Measurements from ENCODE around the gene ACKR2.

The ACKR2 gene

GRCh38 chr3:42849017-42849416 lies 39.8 kb downstream of the ACKR2 start:
- Mint-ChIP-seq H3K4me1 (ENCODE audit: low read depth) (peaks cover 18% of the 10 kb centered on the region), H3K27me3 (no peaks in the 10 kb centered on the region), H3K4me3 (no peak overlapping the region), H3K36me3 (ENCODE audit: low read depth) (no peaks in the 10 kb centered on the region), H3K9me3 (no peaks in the 10 kb centered on the region), H3K27ac (peak overlapping the region; percentile 10)
- intact Hi-C loops (cut with micrococcal nuclease) = no loop called here

GRCh38 chr3:42850263-42850662 lies 41.0 kb downstream of the ACKR2 start:
- Mint-ChIP-seq H3K36me3 (ENCODE audit: low read depth) (no peaks in the 10 kb centered on the region), H3K27ac (no peak overlapping the region), H3K9me3 (no peaks in the 10 kb centered on the region), H3K4me3 (no peak overlapping the region), H3K4me1 (ENCODE audit: low read depth) (peaks cover 17% of the 10 kb centered on the region), H3K27me3 (no peaks in the 10 kb centered on the region)
- intact Hi-C loops (cut with micrococcal nuclease) = no loop called here

- Mint-ChIP-seq H3K36me3 (ENCODE audit: low read depth) (no peaks in the 10 kb centered on the region), H3K4me3 (no peak overlapping the region), H3K27ac (no peak overlapping the region), H3K4me1 (ENCODE audit: low read depth) (peaks cover 17% of the 10 kb centered on the region), H3K9me3 (no peaks in the 10 kb centered on the region), H3K27me3 (no peaks in the 10 kb centered on the region)
- intact Hi-C loops (cut with micrococcal nuclease) = no loop called here
These were observed 42.1 kb downstream of the ACKR2 start for GRCh38 chr3:42851228-42851834.

GRCh38 chr3:42852441-42852840 lies 43.2 kb downstream of the ACKR2 start:
- H3K27ac Mint-ChIP-seq = no peak overlapping the region
- H3K27me3 Mint-ChIP-seq = no peaks in the 10 kb centered on the region
- H3K9me3 Mint-ChIP-seq = no peaks in the 10 kb centered on the region
- no peak overlapping the region for H3K4me3 Mint-ChIP-seq
- no peaks in the 10 kb centered on the region for H3K36me3 Mint-ChIP-seq (ENCODE audit: low read depth)
- intact Hi-C loops (cut with micrococcal nuclease) = no loop called here
- peaks cover 6% of the 10 kb centered on the region for H3K4me1 Mint-ChIP-seq (ENCODE audit: low read depth)

GRCh38 chr3:42853056-42853455 lies 43.8 kb downstream of the ACKR2 start:
- no peaks in the 10 kb centered on the region for H3K4me1 Mint-ChIP-seq (ENCODE audit: low read depth)
- no peaks in the 10 kb centered on the region for H3K36me3 Mint-ChIP-seq (ENCODE audit: low read depth)
- no peak overlapping the region for H3K4me3 Mint-ChIP-seq
- intact Hi-C loops (cut with micrococcal nuclease) = no loop called here
- no peaks in the 10 kb centered on the region for H3K9me3 Mint-ChIP-seq
- H3K27me3 Mint-ChIP-seq = no peaks in the 10 kb centered on the region
- no peak overlapping the region for H3K27ac Mint-ChIP-seq

- H3K27ac Mint-ChIP-seq = no peak overlapping the region
- H3K27me3 Mint-ChIP-seq = peaks cover 2% of the 10 kb centered on the region
- no peaks in the 10 kb centered on the region for H3K4me1 Mint-ChIP-seq (ENCODE audit: low read depth)
- no peaks in the 10 kb centered on the region for H3K9me3 Mint-ChIP-seq
- no peak overlapping the region for H3K4me3 Mint-ChIP-seq
- H3K36me3 Mint-ChIP-seq (ENCODE audit: low read depth) = no peaks in the 10 kb centered on the region
- intact Hi-C loops (cut with micrococcal nuclease) = no loop called here
These were observed 44.6 kb downstream of the ACKR2 start for GRCh38 chr3:42853739-42854302.

GRCh38 chr3:42855219-42855546 lies 45.9 kb downstream of the ACKR2 start:
- H3K27me3 Mint-ChIP-seq = peaks cover 5% of the 10 kb centered on the region
- H3K27ac Mint-ChIP-seq = no peak overlapping the region
- no peaks in the 10 kb centered on the region for H3K4me1 Mint-ChIP-seq (ENCODE audit: low read depth)
- H3K4me3 Mint-ChIP-seq = no peak overlapping the region
- intact Hi-C loops (cut with micrococcal nuclease) = no loop called here
- H3K36me3 Mint-ChIP-seq (ENCODE audit: low read depth) = no peaks in the 10 kb centered on the region
- no peaks in the 10 kb centered on the region for H3K9me3 Mint-ChIP-seq

- Mint-ChIP-seq H3K36me3 (ENCODE audit: low read depth) (no peaks in the 10 kb centered on the region), H3K27ac (no peak overlapping the region), H3K4me1 (ENCODE audit: low read depth) (no peaks in the 10 kb centered on the region), H3K9me3 (no peaks in the 10 kb centered on the region), H3K4me3 (no peak overlapping the region), H3K27me3 (peaks cover 10% of the 10 kb centered on the region)
- intact Hi-C loops (cut with micrococcal nuclease) = no loop called here
These were observed 46.5 kb downstream of the ACKR2 start for GRCh38 chr3:42855547-42856380.

GRCh38 chr3:42856544-42856943 lies 47.3 kb downstream of the ACKR2 start:
- H3K4me3 Mint-ChIP-seq = no peak overlapping the region
- intact Hi-C loops (cut with micrococcal nuclease) = no loop called here
- H3K9me3 Mint-ChIP-seq = no peaks in the 10 kb centered on the region
- H3K36me3 Mint-ChIP-seq (ENCODE audit: low read depth) = no peaks in the 10 kb centered on the region
- H3K4me1 Mint-ChIP-seq (ENCODE audit: low read depth) = no peaks in the 10 kb centered on the region
- H3K27me3 Mint-ChIP-seq = peaks cover 14% of the 10 kb centered on the region
- H3K27ac Mint-ChIP-seq = no peak overlapping the region

GRCh38 chr3:42864321-42864950 lies 55.2 kb downstream of the ACKR2 start:
- Mint-ChIP-seq H3K27ac (no peak overlapping the region), H3K4me1 (ENCODE audit: low read depth) (no peaks in the 10 kb centered on the region), H3K4me3 (no peak overlapping the region), H3K27me3 (peaks cover 11% of the 10 kb centered on the region), H3K9me3 (no peaks in the 10 kb centered on the region), H3K36me3 (ENCODE audit: low read depth) (no peaks in the 10 kb centered on the region)
- intact Hi-C loops (cut with micrococcal nuclease) = no loop called here

GRCh38 chr3:42865256-42865655 lies 56.0 kb downstream of the ACKR2 start:
- no peaks in the 10 kb centered on the region for H3K4me1 Mint-ChIP-seq (ENCODE audit: low read depth)
- intact Hi-C loops (cut with micrococcal nuclease) = no loop called here
- no peak overlapping the region for H3K27ac Mint-ChIP-seq

GRCh38 chr3:42867138-42867537 lies 57.9 kb downstream of the ACKR2 start:
- Mint-ChIP-seq H3K4me3 (no peak overlapping the region), H3K4me1 (ENCODE audit: low read depth) (no peaks in the 10 kb centered on the region), H3K27me3 (no peaks in the 10 kb centered on the region), H3K36me3 (ENCODE audit: low read depth) (no peaks in the 10 kb centered on the region), H3K27ac (no peak overlapping the region), H3K9me3 (no peaks in the 10 kb centered on the region)
- intact Hi-C loops (cut with micrococcal nuclease) = no loop called here

More at GRCh38 chr3:42865256-42865655, 56.0 kb downstream of the ACKR2 start:
- no peaks in the 10 kb centered on the region for H3K36me3 Mint-ChIP-seq (ENCODE audit: low read depth)
- peaks cover 10% of the 10 kb centered on the region for H3K27me3 Mint-ChIP-seq
- H3K4me3 Mint-ChIP-seq = no peak overlapping the region
- H3K9me3 Mint-ChIP-seq = no peaks in the 10 kb centered on the region

- no peak overlapping the region for H3K27ac Mint-ChIP-seq
- no peaks in the 10 kb centered on the region for H3K9me3 Mint-ChIP-seq
- intact Hi-C loops (cut with micrococcal nuclease) = no loop called here
- no peak overlapping the region for H3K4me3 Mint-ChIP-seq
- no peaks in the 10 kb centered on the region for H3K4me1 Mint-ChIP-seq (ENCODE audit: low read depth)
- H3K27me3 Mint-ChIP-seq = peaks cover 1% of the 10 kb centered on the region
- no peaks in the 10 kb centered on the region for H3K36me3 Mint-ChIP-seq (ENCODE audit: low read depth)
These were observed 59.6 kb downstream of the ACKR2 start for GRCh38 chr3:42868841-42869240.

- H3K27ac Mint-ChIP-seq = no peak overlapping the region
- intact Hi-C loops (cut with micrococcal nuclease) = no loop called here
These were observed 62.4 kb downstream of the ACKR2 start for GRCh38 chr3:42871592-42872196.

More at GRCh38 chr3:42871592-42872196, 62.4 kb downstream of the ACKR2 start:
- H3K9me3 Mint-ChIP-seq = no peaks in the 10 kb centered on the region
- peaks cover 6% of the 10 kb centered on the region for H3K27me3 Mint-ChIP-seq
- no peaks in the 10 kb centered on the region for H3K4me1 Mint-ChIP-seq (ENCODE audit: low read depth)
- no peaks in the 10 kb centered on the region for H3K36me3 Mint-ChIP-seq (ENCODE audit: low read depth)
- H3K4me3 Mint-ChIP-seq = no peak overlapping the region

Measured in dendritic cell treated with granulocyte-macrophage colony-stimulating factor and Interleukin-4, amounts not matched to agents 40 ng/mL and 50 ng/mL, for 4 days (primary cell).